Measurements from ENCODE around the gene ASIC3. TPM values are rescaled to one million over a fixed set of nuclear protein-coding genes. Genes with fewer than 3 reads are reported as not detected.
A peak's percentile ranks its signal among the peaks of the same experiment; 100 is the strongest.

ASIC3 gene
- total and polyA plus RNA-seq, 10 donors: 1.1 to 5.0 (median 2.8) TPM

DNA sequence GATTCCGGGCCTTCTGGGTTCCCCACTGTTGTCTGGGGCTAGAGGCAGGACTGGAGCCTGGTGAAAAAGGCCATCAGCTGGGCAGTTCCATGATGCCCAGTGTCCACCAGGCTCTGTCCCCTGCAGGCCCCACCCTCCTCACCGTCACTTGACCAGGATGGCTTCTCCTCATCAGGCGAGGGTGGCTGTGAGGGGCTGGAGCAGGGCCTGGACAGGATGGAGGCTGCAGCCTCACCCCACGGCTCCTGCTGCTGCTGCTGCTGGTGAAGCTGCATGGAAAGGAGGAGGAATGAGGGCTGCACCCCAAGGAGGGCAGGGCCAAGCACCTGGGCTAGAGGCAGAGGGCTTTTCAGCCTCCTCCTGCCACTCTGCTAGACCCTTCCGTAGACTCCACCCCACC is 32.4 kb upstream of the ASIC3 start:
- H3K4me3 ChIP-seq: no peak overlapping the region
- DNase-seq: no peak
- no peaks in the 10 kb centered on the region for H3K9me3 ChIP-seq
- intact Hi-C loops (cut with DNase I; ENCODE audit: low total_unique reads): no loop called here
- H3K36me3 ChIP-seq: peaks cover 0 to 38% (median 0%) of the 10 kb centered on the region in 6 donors
- H3K27ac ChIP-seq: peak overlapping the region in 2 of 8 donors; percentile 79 to 85
- peaks cover 41 to 87% (median 68%) of the 10 kb centered on the region in 6 donors for H3K4me1 ChIP-seq
- TF ChIP-seq POLR2A (IDR thresholded peaks at IDR 0.05) (no peak), POLR2AphosphoS5 (IDR thresholded peaks at IDR 0.05) (peak; percentile 75 to 83 (median 77))
- TF ChIP-seq, protein P1, sequence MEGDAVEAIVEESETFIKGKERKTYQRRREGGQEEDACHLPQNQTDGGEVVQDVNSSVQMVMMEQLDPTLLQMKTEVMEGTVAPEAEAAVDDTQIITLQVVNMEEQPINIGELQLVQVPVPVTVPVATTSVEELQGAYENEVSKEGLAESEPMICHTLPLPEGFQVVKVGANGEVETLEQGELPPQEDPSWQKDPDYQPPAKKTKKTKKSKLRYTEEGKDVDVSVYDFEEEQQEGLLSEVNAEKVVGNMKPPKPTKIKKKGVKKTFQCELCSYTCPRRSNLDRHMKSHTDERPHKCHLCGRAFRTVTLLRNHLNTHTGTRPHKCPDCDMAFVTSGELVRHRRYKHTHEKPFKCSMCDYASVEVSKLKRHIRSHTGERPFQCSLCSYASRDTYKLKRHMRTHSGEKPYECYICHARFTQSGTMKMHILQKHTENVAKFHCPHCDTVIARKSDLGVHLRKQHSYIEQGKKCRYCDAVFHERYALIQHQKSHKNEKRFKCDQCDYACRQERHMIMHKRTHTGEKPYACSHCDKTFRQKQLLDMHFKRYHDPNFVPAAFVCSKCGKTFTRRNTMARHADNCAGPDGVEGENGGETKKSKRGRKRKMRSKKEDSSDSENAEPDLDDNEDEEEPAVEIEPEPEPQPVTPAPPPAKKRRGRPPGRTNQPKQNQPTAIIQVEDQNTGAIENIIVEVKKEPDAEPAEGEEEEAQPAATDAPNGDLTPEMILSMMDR (IDR thresholded peaks at IDR 0.05 in 8 of 11, conservative IDR thresholded peaks at IDR 0.05 in 3 of 11): no peak
- 66 to 90% (median 72%) methylated on average over 5 of the region's 5 CpGs for whole genome bisulfite sequencing, 5 donors
- peaks cover 0 to 57% (median 25%) of the 10 kb centered on the region in 7 donors for H3K27me3 ChIP-seq (replicated peaks in 1 of 7)

DNA sequence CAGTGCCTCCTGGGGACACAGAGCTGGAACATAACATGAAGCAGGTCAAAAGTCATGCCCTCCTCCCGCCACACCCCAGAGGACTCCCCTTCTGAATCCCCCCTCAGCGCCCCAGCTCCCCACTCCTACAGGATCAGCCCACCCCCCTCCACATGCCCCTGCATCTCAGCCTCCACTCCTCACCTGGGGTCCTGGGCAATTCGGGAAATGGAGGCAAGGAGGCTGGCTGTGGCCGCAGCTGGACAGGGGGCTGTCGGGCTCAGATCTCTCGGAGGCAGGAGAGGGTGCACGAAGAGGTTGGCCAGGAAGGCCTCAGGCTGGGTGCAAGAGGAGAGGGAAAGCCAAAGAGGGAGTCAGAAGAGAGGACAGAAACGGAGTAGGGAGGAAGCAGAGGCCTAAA is 31.8 kb upstream of the ASIC3 start:
- no peaks in the 10 kb centered on the region for H3K9me3 ChIP-seq
- WGBS, 5 donors: 74 to 91% (median 79%) methylated on average over 8 of the region's 8 CpGs
- H3K4me1 ChIP-seq: peaks cover 35 to 82% (median 63%) of the 10 kb centered on the region in 6 donors
- TF ChIP-seq POLR2AphosphoS5 (IDR thresholded peaks at IDR 0.05) (no peak), POLR2A (IDR thresholded peaks at IDR 0.05) (no peak)
- TF ChIP-seq, protein P1 (IDR thresholded peaks at IDR 0.05 in 8 of 11, conservative IDR thresholded peaks at IDR 0.05 in 3 of 11): no peak
- intact Hi-C loops (cut with DNase I; ENCODE audit: low total_unique reads): no loop called here
- no peak overlapping the region for H3K4me3 ChIP-seq
- peaks cover 0 to 63% (median 25%) of the 10 kb centered on the region in 7 donors for H3K27me3 ChIP-seq (replicated peaks in 1 of 7)
- peaks cover 0 to 33% (median 0%) of the 10 kb centered on the region in 6 donors for H3K36me3 ChIP-seq
- peak overlapping the region in 2 of 8 donors; percentile 37 to 45 for H3K27ac ChIP-seq
- DNase-seq: no peak

- no peaks in the 10 kb centered on the region for H3K9me3 ChIP-seq
- peak overlapping the region in 3 of 8 donors; percentile 14 to 45 (median 37) for H3K27ac ChIP-seq
- peaks cover 0 to 30% (median 0%) of the 10 kb centered on the region in 6 donors for H3K36me3 ChIP-seq
- WGBS, 5 donors: 77 to 87% (median 81%) methylated on average over 15 of the region's 15 CpGs
- no peak for DNase-seq
- H3K4me1 ChIP-seq: peaks cover 31 to 77% (median 61%) of the 10 kb centered on the region in 6 donors
- no peak overlapping the region for H3K4me3 ChIP-seq
- peaks cover 0 to 64% (median 25%) of the 10 kb centered on the region in 7 donors for H3K27me3 ChIP-seq (replicated peaks in 1 of 7)
- peak; percentile 35 to 78 (median 58) for TF ChIP-seq POLR2AphosphoS5 (IDR thresholded peaks at IDR 0.05)
- TF ChIP-seq, protein P1 (IDR thresholded peaks at IDR 0.05 in 8 of 11, conservative IDR thresholded peaks at IDR 0.05 in 3 of 11): no peak
- TF ChIP-seq POLR2A (IDR thresholded peaks at IDR 0.05): peak in 1 of 3 donors; percentile 3
- intact Hi-C loops (cut with DNase I; ENCODE audit: low total_unique reads): no loop called here
These were observed 31.4 kb upstream of the ASIC3 start for GRCh38 chr7:151016942-151017341.

- DNase-seq: no peak
- peak in 2 of 3 donors; percentile 3 to 27 for TF ChIP-seq POLR2AphosphoS5 (IDR thresholded peaks at IDR 0.05)
- TF ChIP-seq, protein P1 (IDR thresholded peaks at IDR 0.05 in 8 of 11, conservative IDR thresholded peaks at IDR 0.05 in 3 of 11): no peak
- peak in 1 of 3 donors; percentile 1 for TF ChIP-seq POLR2A (IDR thresholded peaks at IDR 0.05)
- Histone ChIP-seq H3K36me3 (peaks cover 0 to 30% (median 0%) of the 10 kb centered on the region in 6 donors), H3K4me1 (peaks cover 26 to 72% (median 56%) of the 10 kb centered on the region in 6 donors), H3K4me3 (peak overlapping the region in 3 of 8 donors; percentile 32 to 67 (median 38)), H3K27ac (peak overlapping the region in 3 of 8 donors; percentile 15 to 45 (median 37)), H3K27me3 (replicated peaks in 1 of 7) (peaks cover 0 to 64% (median 25%) of the 10 kb centered on the region in 7 donors), H3K9me3 (no peaks in the 10 kb centered on the region)
- 33 to 46% (median 42%) methylated on average over 12 to 13 of the region's 13 CpGs for WGBS, 5 donors
- intact Hi-C loops (cut with DNase I; ENCODE audit: low total_unique reads): no loop called here
These were observed 30.9 kb upstream of the ASIC3 start for GRCh38 chr7:151017370-151017952.
